Erythroblast (primary cell): ENCODE data around the gene ZYG11B.

Experiments
- GATA1 ChIP-seq: IDR thresholded peaks from 2 replicates; pipeline ENCODE4 v1.6.1; 2011; ENCODE audit warnings: low read depth, mild to moderate bottlenecking, control low read depth, low read length, moderate library complexity
- POLR2A ChIP-seq: IDR thresholded peaks from 2 replicates; pipeline ENCODE4 v1.6.1; 2011; ENCODE audit warnings: mild to moderate bottlenecking, low read length

- TF ChIP-seq POLR2A (no peak), GATA1 (no peak)
Observed at GRCh38 chr1:52683367-52683940, 42.8 kb upstream of the ZYG11B start.
